HUES64 (cell line): ENCODE measurements around the gene MRPL14.
"Not testable (repeated sequence)": the region's sequence is repeated elsewhere in the genome, so short reads cannot be mapped to it uniquely, and the experiment has no call there.

Source experiments
- H3K27ac ChIP-seq: 2 replicates; pipeline ENCODE4 v1.7.0; 2013; ENCODE audit warnings: low read depth, low read length, inconsistent platforms
- H3K27me3 ChIP-seq: 2 replicates; pipeline ENCODE4 v1.6.1; 2013; ENCODE audit warnings: mild to moderate bottlenecking, low read length; ENCODE audit not compliant: insufficient read depth
- H3K36me3 ChIP-seq: 2 replicates; pipeline ENCODE4 v1.6.1; 2013; ENCODE audit warnings: mild to moderate bottlenecking, low read length; ENCODE audit not compliant: insufficient read depth
- H3K4me1 ChIP-seq: 2 replicates; pipeline ENCODE4 v1.6.1; 2013; ENCODE audit warnings: mild to moderate bottlenecking, low read length, moderate library complexity; ENCODE audit not compliant: insufficient read depth
- H3K4me3 ChIP-seq: 2 replicates; pipeline ENCODE4 v1.5.1; 2013; ENCODE audit warnings: mild to moderate bottlenecking, low read length, moderate library complexity
- H3K9ac ChIP-seq: 2 replicates; pipeline ENCODE4 v1.6.1; 2013; ENCODE audit warnings: mild to moderate bottlenecking, low read depth, low read length
- H3K9me3 ChIP-seq: 2 replicates; pipeline ENCODE4 v1.6.1; 2013; ENCODE audit warnings: low read depth, low read length; ENCODE audit not compliant: insufficient read depth
- WGBS: fragments of 150-250, 120-280 bp; methylation state at CpG from one replicate; pipeline ENCODE4 v1.1.7; 2013; ENCODE audit warnings: missing lambda C conversion rate; 5-methylcytosine and 5-hydroxymethylcytosine counted together

The MRPL14 gene

DNA sequence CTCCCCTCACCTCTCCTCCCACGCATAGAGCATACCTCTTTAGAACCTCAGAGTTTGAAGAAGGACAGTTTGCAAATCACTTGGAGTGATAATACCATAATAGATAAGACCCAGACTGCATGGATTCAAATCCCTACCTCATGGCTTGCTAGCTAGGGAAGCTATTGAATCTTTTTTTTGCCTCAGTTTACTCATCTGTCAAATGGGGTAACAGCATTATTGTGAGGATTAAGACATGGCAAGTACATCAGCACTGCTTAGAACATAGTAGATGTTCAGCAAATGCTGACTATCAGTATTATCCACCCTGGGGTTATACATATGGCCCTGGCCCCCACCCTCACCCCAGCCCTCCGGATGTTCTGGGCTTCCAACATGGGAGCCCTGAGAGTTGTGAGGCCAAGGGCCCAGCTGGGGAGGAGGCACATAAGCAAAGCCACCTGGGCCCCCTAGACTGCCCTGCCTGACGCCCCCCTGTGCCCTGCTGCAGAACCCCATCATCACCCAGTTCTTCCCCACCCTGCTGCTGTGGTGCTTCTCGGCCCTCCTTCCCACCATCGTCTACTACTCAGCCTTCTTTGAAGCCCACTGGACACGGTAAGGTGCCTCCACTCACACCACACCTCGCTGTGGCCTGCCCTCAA, 22.2 kb upstream of the MRPL14 start:
- Histone ChIP-seq H3K4me1 (no peaks in the 10 kb centered on the region), H3K36me3 (peaks cover 48% of the 10 kb centered on the region), H3K27ac (no peak overlapping the region), H3K4me3 (no peak overlapping the region), H3K9ac (no peak overlapping the region), H3K27me3 (no peaks in the 10 kb centered on the region), H3K9me3 (no peaks in the 10 kb centered on the region)
- 90% methylated on average over 7 of the region's 7 CpGs for WGBS

GRCh38 chr6:44148306-44148705, 21.1 kb upstream of the MRPL14 start:
- Histone ChIP-seq H3K27ac (no peak overlapping the region), H3K4me3 (no peak overlapping the region), H3K9me3 (no peaks in the 10 kb centered on the region), H3K36me3 (peaks cover 54% of the 10 kb centered on the region), H3K4me1 (no peaks in the 10 kb centered on the region), H3K27me3 (no peaks in the 10 kb centered on the region), H3K9ac (no peak overlapping the region)
- 92% methylated on average over 9 of the region's 9 CpGs for WGBS

GRCh38 chr6:44147256-44147655, 20.0 kb upstream of the MRPL14 start:
- H3K4me1 ChIP-seq = no peaks in the 10 kb centered on the region
- no peak overlapping the region for H3K4me3 ChIP-seq
- no peak overlapping the region for H3K9ac ChIP-seq
- H3K36me3 ChIP-seq = peaks cover 59% of the 10 kb centered on the region
- no peaks in the 10 kb centered on the region for H3K9me3 ChIP-seq
- H3K27me3 ChIP-seq = no peaks in the 10 kb centered on the region
- WGBS = 97% methylated on average over 7 of the region's 7 CpGs
- H3K27ac ChIP-seq = no peak overlapping the region

GRCh38 chr6:44146685-44147084, 19.4 kb upstream of the MRPL14 start:
- Histone ChIP-seq H3K4me1 (no peaks in the 10 kb centered on the region), H3K9ac (no peak overlapping the region), H3K27me3 (no peaks in the 10 kb centered on the region), H3K4me3 (no peak overlapping the region), H3K36me3 (peaks cover 59% of the 10 kb centered on the region), H3K9me3 (no peaks in the 10 kb centered on the region), H3K27ac (no peak overlapping the region)
- WGBS = 93% methylated on average over 10 of the region's 10 CpGs

DNA sequence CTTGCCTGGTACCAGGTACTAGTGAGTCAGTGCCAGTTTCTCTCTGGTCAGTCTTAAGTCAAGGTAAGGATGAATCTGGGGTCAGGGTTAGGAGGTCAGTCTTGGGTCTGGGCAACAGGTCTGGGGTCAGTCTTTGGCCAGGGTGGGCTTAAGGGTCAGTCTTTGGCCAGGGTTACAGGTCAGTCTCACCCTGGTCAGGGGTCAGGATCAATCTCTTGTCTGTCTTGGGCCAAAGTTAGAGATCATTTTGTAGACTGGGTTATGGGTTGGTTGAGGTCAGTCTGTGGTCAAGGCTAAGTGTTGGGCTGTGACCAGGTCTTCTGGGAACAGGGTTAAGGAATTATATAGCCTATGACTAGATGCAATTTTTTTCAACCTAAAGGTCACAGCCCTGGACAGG, 18.6 kb upstream of the MRPL14 start:
- Histone ChIP-seq H3K4me3 (no peak overlapping the region), H3K36me3 (peaks cover 68% of the 10 kb centered on the region), H3K27ac (no peak overlapping the region), H3K9me3 (no peaks in the 10 kb centered on the region), H3K27me3 (no peaks in the 10 kb centered on the region), H3K4me1 (no peaks in the 10 kb centered on the region), H3K9ac (no peak overlapping the region)

DNA sequence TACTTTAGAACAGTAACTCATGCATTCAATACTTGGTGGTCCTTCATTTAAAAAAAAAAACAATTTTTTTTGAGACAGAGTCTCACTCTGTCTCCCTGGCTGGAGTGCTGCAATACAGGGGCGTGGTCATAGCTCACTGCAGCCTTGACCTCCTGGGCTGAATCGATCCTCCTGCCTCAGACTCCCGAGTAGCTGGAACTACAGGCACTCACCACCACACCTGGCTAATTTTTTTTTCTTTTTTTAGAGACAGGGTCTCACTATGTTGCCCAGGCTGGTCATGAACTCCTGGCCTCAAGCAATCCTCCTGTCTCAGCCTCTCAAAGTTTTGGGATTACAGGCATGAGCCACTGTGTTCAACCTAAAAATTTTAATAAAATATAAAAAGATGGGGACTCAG, 17.3 kb upstream of the MRPL14 start:
- H3K4me1 ChIP-seq = not testable (repeated sequence)
- WGBS = 83% methylated on average over 3 of the region's 3 CpGs

DNA sequence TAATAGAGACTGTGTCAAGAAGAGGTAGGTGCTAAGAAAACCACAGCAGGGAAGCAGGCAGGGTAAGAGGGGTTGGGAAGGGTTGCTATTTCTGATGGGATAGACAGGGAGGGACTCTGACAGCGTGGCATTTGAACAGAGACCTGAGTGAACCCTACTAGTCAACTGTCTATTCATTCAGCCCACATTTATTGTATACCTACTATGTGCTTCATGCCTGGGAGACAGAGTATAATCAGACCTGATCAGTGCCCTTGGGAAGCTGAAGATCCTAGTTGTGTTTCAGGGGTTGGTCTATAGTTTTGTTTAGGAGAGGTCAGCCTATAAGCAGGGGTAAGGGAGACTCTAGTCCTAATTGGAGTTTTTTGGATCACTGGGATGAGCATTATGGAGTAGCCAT, 16.5 kb upstream of the MRPL14 start:
- H3K27me3 ChIP-seq = no peaks in the 10 kb centered on the region
- WGBS = 90% methylated on average over 1 of the region's 1 CpG
- no peaks in the 10 kb centered on the region for H3K4me1 ChIP-seq
- no peak overlapping the region for H3K4me3 ChIP-seq
- no peak overlapping the region for H3K27ac ChIP-seq
- no peaks in the 10 kb centered on the region for H3K9me3 ChIP-seq
- no peak overlapping the region for H3K9ac ChIP-seq
- peaks cover 67% of the 10 kb centered on the region for H3K36me3 ChIP-seq

More for the DNA sequence above, 17.3 kb upstream of the MRPL14 start:
- not testable (repeated sequence) for H3K27me3 ChIP-seq, H3K4me3 ChIP-seq, H3K9me3 ChIP-seq, H3K9ac ChIP-seq, H3K27ac ChIP-seq
- H3K36me3 ChIP-seq = peaks cover 71% of the 10 kb centered on the region

- H3K9ac ChIP-seq = no peak overlapping the region
- no peaks in the 10 kb centered on the region for H3K4me1 ChIP-seq
- H3K27me3 ChIP-seq = no peaks in the 10 kb centered on the region
- peaks cover 59% of the 10 kb centered on the region for H3K36me3 ChIP-seq
- H3K4me3 ChIP-seq = no peak overlapping the region
- no peak overlapping the region for H3K27ac ChIP-seq
- WGBS = 91% methylated on average over 1 of the region's 1 CpG
- no peaks in the 10 kb centered on the region for H3K9me3 ChIP-seq
Measured at GRCh38 chr6:44142835-44143234, 15.6 kb upstream of the MRPL14 start.

DNA sequence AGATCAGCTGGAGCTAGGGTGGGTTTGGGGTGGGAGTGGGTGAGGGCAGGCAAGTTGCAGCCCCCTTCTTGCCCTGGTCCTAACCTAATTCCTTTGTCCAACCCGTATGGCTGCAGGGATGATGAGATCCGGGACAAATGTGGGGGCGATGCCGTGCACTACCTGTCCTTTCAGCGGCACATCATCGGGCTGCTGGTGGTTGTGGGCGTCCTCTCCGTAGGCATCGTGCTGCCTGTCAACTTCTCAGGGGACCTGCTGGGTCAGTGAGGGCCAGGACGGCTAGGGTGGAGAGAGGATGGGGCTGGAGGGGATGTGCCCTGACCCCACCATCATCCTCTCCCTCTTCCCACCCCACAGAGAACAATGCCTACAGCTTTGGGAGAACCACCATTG, 12.1 kb upstream of the MRPL14 start:
- no peak overlapping the region for H3K4me3 ChIP-seq
- 96% methylated on average over 9 of the region's 10 CpGs for WGBS
- no peaks in the 10 kb centered on the region for H3K27me3 ChIP-seq
- H3K27ac ChIP-seq = no peak overlapping the region
- H3K9me3 ChIP-seq = no peaks in the 10 kb centered on the region
- no peak overlapping the region for H3K9ac ChIP-seq
- peaks cover 46% of the 10 kb centered on the region for H3K36me3 ChIP-seq
- peaks cover 2% of the 10 kb centered on the region; the same call in 1 of the 2 replicates for H3K4me1 ChIP-seq

DNA sequence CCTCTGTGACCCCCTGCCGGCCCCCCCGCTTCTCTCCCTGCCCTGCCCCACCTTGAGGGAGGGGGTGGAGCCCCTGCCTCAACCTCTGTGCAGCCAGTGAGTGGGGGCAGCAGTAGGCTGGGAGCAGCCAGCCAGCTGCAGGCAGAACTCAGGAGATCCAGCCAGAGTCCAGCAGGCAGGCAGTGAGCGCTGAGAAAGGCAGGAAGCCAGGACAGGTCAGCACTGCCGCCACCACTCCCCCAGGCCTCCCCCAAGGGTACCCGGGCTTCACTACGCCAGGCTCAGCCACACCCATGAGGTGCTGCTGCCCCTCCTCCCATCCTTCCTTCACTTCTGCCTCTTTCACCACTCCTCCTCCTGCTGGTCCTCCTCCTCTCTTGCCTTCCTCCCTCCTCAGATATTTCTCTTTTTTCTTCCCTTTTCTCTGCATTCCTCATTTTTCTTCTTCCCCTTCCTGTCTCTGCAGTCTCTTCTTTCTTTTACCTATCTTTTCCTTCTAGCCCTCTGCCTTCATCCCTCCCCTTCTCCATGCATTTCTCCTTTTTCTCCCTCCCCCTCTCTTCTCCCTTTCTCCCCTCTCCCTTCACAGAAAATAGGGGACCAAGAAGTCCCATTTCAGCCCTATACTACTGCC, 11.6 kb upstream of the MRPL14 start:
- Histone ChIP-seq H3K4me3 (no peak overlapping the region), H3K27me3 (no peaks in the 10 kb centered on the region), H3K9me3 (no peaks in the 10 kb centered on the region), H3K9ac (no peak overlapping the region), H3K27ac (no peak overlapping the region), H3K36me3 (peaks cover 44% of the 10 kb centered on the region), H3K4me1 (peaks cover 7% of the 10 kb centered on the region)
- WGBS = 46% methylated on average over 4 of the region's 6 CpGs

- Histone ChIP-seq H3K9ac (no peak overlapping the region), H3K4me3 (no peak overlapping the region), H3K9me3 (no peaks in the 10 kb centered on the region), H3K36me3 (peaks cover 28% of the 10 kb centered on the region), H3K4me1 (peaks cover 20% of the 10 kb centered on the region), H3K27me3 (no peaks in the 10 kb centered on the region), H3K27ac (no peak overlapping the region)
- WGBS = 86% methylated on average over 6 of the region's 7 CpGs
Measured at GRCh38 chr6:44135875-44136274, 8.6 kb upstream of the MRPL14 start.
